DOHH2 (cell line): ENCODE results near the gene CDH22.

Experiments used
- CTCF ChIP-seq: fragments of 200-600 bp; sonication (generic); IDR thresholded peaks from one replicate; pipeline ENCODE4 v1.5.1; 2014; ENCODE audit warnings: antibody characterized with exemption, mild to moderate bottlenecking, low read depth, low read length; ENCODE audit not compliant: poor library complexity, severe bottlenecking
- EZH2phosphoT487 ChIP-seq: fragments of 200-600 bp; sonication (generic); IDR thresholded peaks from 2 replicates; pipeline ENCODE4 v1.6.1; 2017; ENCODE audit warnings: borderline replicate concordance, mild to moderate bottlenecking, antibody characterized with exemption, low read length, moderate library complexity, mixed read lengths

- TF ChIP-seq EZH2phosphoT487 (no peak), CTCF (no peak)
Measured at GRCh38 chr20:46339037-46339436, 30.7 kb upstream of the CDH22 start.
